GM18951 (cell line): ENCODE data around the gene E2F2.

ENCODE experiments used
- POLR2A ChIP-seq: IDR thresholded peaks from 4 replicates; pipeline ENCODE4 v1.6.1; 2011; ENCODE audit warnings: mild to moderate bottlenecking; ENCODE audit not compliant: insufficient read length, insufficient read depth; ENCODE audit errors: extremely low read depth
- in situ Hi-C: fragments of 300-500 bp; cut with MboI; formaldehyde crosslinking; loops from one replicate; pipeline ENCODE4 v1.12.0; 2022; ENCODE audit warnings: low sequenced_read_pairs, mixed read lengths, inconsistent platforms; ENCODE audit not compliant: unreplicated experiment

Gene E2F2

GRCh38 chr1:23559136-23559984, 28.3 kb upstream of the E2F2 start, which contains the start of gene ID3:
ID3 (minus strand) TSS chr1:23559501; CDS start chr1:23559426, 75 bp downstream.
- TF ChIP-seq POLR2A, result peak; percentile 98
- in situ Hi-C loops, result loop anchor here (10.0 kb wide), 1 partner anchor 55 kb away; no protein-coding TSS in a partner anchor

GRCh38 chr1:23558872-23559135, 27.8 kb upstream of the E2F2 start:
- TF ChIP-seq POLR2A, result no peak
- in situ Hi-C loops, result loop anchor here (10.0 kb wide), 1 partner anchor 56 kb away; no protein-coding TSS in a partner anchor

DNA sequence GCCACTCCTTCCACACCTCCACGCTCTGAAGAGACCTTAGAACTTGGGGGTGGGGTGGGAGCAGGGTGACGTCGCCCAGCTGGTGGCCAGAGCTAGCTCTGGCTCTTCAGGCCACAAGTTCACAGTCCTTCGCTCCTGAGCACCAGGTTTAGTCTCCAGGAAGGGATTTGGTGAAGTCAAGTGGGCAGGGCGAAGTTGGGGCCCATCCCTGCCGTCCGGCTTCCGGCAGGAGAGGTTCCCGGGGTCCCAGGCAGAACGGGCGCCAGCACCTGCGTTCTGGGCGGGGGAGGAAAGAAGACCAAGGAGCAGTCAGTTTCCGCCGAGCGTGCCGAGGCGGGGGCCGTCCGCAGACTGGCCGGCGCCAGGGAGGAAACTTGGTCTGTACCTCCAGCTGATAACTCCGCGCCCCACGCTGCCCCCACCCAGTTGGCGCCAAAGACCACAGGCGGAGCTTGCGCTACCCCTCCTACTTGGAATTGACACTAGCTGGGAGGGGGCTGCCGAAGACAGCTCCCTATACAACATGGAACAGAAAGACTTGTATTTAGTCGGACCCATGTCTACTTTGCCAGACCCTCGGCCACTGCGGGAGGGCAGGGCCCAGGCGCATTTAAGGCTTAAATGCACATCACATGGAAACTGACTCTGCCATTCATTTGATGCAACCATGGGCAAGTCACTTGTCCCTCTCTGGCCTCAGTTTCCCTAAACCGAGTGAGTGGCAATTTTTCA, 27.3 kb upstream of the E2F2 start:
- TF ChIP-seq POLR2A, result peak; percentile 41
- in situ Hi-C loops, result loop anchor here (10.0 kb wide), 1 partner anchor 56 kb away; no protein-coding TSS in a partner anchor

- no peak for TF ChIP-seq POLR2A
- in situ Hi-C loops, result loop anchor here (10.0 kb wide), 1 partner anchor 57 kb away; no protein-coding TSS in a partner anchor
Measured at GRCh38 chr1:23557471-23558124, 26.6 kb upstream of the E2F2 start.

DNA sequence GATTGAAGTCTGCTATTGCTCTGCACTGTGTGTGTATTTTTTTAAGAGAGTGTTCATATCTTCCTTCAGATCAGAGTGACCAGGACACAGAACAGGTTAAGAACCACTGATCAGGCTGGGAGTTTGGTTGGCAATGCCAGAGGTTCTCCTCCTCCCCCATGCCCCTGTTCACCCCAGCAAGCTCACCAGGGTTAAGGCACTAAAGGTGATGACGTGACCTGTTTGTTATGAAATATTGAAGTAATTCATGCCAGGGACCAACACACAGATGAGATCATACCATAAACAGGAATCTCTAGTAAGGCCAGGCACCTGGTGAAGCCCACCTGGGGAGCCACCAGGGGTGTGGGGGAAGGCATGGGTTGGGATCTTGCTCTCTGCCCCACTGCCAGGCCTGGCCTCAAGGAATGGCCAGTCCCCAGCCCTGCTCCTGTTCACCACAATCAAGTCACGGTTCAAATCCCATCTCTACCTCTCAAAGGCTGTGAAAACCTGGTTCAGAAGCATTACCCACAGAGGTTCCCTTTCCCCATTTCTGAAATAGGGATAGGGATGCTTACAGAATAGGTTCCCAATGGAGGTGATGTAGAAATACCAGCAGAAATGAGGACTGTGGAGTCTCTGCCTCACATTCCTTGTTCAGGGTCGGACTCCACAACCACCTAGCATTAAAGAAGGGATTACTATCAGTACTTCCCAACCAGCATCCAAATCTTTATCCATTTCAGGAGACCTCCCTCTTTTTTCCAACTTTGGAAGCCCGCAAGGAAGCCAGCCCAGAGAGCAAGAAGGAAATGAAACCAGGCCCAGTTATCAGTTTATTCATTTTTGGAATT, 25.8 kb upstream of the E2F2 start:
- peak; percentile 11 for TF ChIP-seq POLR2A
- in situ Hi-C loops, result loop anchor here (10.0 kb wide), 1 partner anchor 58 kb away; no protein-coding TSS in a partner anchor

DNA sequence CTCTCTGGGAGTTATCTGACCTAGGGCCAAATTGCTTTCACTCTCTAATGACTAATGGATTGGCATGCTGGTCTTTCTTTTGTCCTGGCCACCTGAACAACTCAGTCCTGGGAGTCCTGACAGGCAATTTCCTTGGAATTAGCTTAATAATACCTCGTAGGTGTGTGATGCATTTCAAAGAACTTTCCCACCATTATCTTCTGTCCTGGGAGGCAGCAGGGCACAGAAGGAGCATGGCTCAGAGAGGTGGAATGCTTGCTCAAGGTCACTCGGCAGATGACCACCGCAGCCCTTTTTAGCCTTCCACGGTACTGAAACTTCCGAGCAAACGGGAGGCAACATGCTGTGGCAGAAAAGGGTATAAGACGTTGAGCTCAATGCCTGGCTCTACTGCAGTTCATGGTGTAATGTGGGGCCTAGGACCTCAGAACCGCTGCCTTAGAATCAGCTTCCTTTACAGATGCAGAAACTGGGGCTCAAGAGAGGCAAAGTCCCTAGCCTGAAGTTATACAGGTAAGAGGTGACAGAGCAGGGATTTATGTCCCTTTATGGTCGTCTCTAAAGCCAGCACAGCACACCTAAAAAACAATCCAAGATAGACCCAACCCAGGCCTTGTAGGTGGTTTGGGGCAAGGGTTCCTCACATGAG, 25.1 kb upstream of the E2F2 start:
- in situ Hi-C loops, result loop anchor here (10.0 kb wide), 1 partner anchor 59 kb away; no protein-coding TSS in a partner anchor
- TF ChIP-seq POLR2A, result no peak

- no peak for TF ChIP-seq POLR2A
- in situ Hi-C loops, result loop anchor here (10.0 kb wide), 1 partner anchor 59 kb away; no protein-coding TSS in a partner anchor
Measured at GRCh38 chr1:23555270-23555985, 24.4 kb upstream of the E2F2 start.

- in situ Hi-C loops, result loop anchor here (5.0 to 10.0 kb wide), 2 partner anchors 60 to 83 kb away; no protein-coding TSS in a partner anchor
- TF ChIP-seq POLR2A, result peak; percentile 82
Measured at GRCh38 chr1:23554481-23555269, 23.6 kb upstream of the E2F2 start.

- in situ Hi-C loops, result loop anchor here (5.0 to 10.0 kb wide), 2 partner anchors 61 to 83 kb away; no protein-coding TSS in a partner anchor
- no peak for TF ChIP-seq POLR2A
Measured at GRCh38 chr1:23554127-23554480, 23.1 kb upstream of the E2F2 start.
